GM18505 (cell line): Measurements from ENCODE around the gene LGALS3.

ENCODE experiments used
- ATAC-seq: cut with Tn5 transposase; IDR thresholded peaks from one replicate; pipeline ENCODE4 v1.9.1; 2021; ENCODE audit not compliant: unreplicated experiment
- POLR2A ChIP-seq: IDR thresholded peaks from 4 replicates; pipeline ENCODE4 v1.6.1; 2011; ENCODE audit warnings: borderline replicate concordance; ENCODE audit not compliant: insufficient read depth, insufficient read length; ENCODE audit errors: extremely low read depth

Gene LGALS3

GRCh38 chr14:55103971-55104954 lies 24.8 kb upstream of the LGALS3 start:
- no peak for ATAC-seq
- no peak for TF ChIP-seq POLR2A

- TF ChIP-seq POLR2A = no peak
- ATAC-seq = no peak
Observed at GRCh38 chr14:55105991-55106390, 23.1 kb upstream of the LGALS3 start.

- TF ChIP-seq POLR2A = no peak
- ATAC-seq = no peak
Observed at GRCh38 chr14:55107766-55108554, 21.1 kb upstream of the LGALS3 start.

- TF ChIP-seq POLR2A = no peak
- no peak for ATAC-seq
Observed at GRCh38 chr14:55109836-55110235, 19.2 kb upstream of the LGALS3 start.

GRCh38 chr14:55111122-55111708 lies 17.8 kb upstream of the LGALS3 start:
- no peak for TF ChIP-seq POLR2A
- no peak for ATAC-seq

- TF ChIP-seq POLR2A = no peak
- ATAC-seq = no peak
Observed at GRCh38 chr14:55114720-55115119, 14.3 kb upstream of the LGALS3 start.

- no peak for ATAC-seq
- no peak for TF ChIP-seq POLR2A
Observed at GRCh38 chr14:55115460-55115859, 13.6 kb upstream of the LGALS3 start.

- ATAC-seq = no peak
- TF ChIP-seq POLR2A = no peak
Observed at GRCh38 chr14:55115861-55116245, 13.2 kb upstream of the LGALS3 start.

- no peak for ATAC-seq
- no peak for TF ChIP-seq POLR2A
Observed at GRCh38 chr14:55116246-55117030, 12.6 kb upstream of the LGALS3 start.

GRCh38 chr14:55117803-55118441 lies 11.1 kb upstream of the LGALS3 start:
- ATAC-seq = no peak
- no peak for TF ChIP-seq POLR2A

- no peak for TF ChIP-seq POLR2A
- no peak for ATAC-seq
Observed at GRCh38 chr14:55118761-55119160, 10.3 kb upstream of the LGALS3 start.
